AG04450 (cell line): ENCODE data around the gene PI4K2A. TPM values are rescaled to one million over a fixed set of nuclear protein-coding genes. Genes with fewer than 3 reads are reported as not detected.

Experiments
- CTCF ChIA-PET: fragments of 300-600, 350-600 bp; formaldehyde crosslinking; extraction: SDS; loops from one replicate; lab custom pipeline; 2022; ENCODE audit warnings: antibody characterized with exemption, inconsistent platforms; lab: Charles Lee
- POLR2A ChIA-PET: fragments of 350-600 bp; formaldehyde crosslinking; extraction: SDS; loops from one replicate; lab custom pipeline; 2021; ENCODE audit warnings: antibody characterized with exemption, inconsistent platforms; lab: Yijun Ruan, JAX
- DNase-seq: peaks from one replicate; pipeline ENCODE4 v3.0.0-alpha.2; 2011; ENCODE audit warnings: low read depth, low spot score
- H3K27ac ChIP-seq: one replicate; pipeline ENCODE4 v1.5.1; 2012; ENCODE audit warnings: low read depth, low read length, control low read depth
- H3K27me3 ChIP-seq: one replicate; pipeline ENCODE4 v1.6.0; 2012; ENCODE audit warnings: low read length; ENCODE audit not compliant: control insufficient read depth, insufficient read depth
- H3K4me3 ChIP-seq: 2 replicates; pipeline ENCODE4 v1.5.1; 2011; ENCODE audit warnings: mild to moderate bottlenecking, low read depth, low read length, control low read depth
- H3K9me3 ChIP-seq: 2 replicates; pipeline ENCODE4 v1.5.1; 2012; ENCODE audit warnings: low read length; ENCODE audit not compliant: control insufficient read depth, insufficient read depth
- polyA plus RNA-seq: library from polyadenylated mRNA; depleted of rRNA; stranded (reverse); fragments of >200 nt; gene quantifications from 2 replicates; pipeline ENCODE4 v1.2.3, GENCODE V29; 2011
- TF ChIP-seq, protein P1 (sequence below): IDR thresholded peaks from 2 replicates; pipeline ENCODE4 v1.5.1; 2011; ENCODE audit warnings: low read depth, low read length, control low read depth, inconsistent platforms

Gene PI4K2A
- polyA plus RNA-seq, 1 experiment = 35.6 TPM

DNA sequence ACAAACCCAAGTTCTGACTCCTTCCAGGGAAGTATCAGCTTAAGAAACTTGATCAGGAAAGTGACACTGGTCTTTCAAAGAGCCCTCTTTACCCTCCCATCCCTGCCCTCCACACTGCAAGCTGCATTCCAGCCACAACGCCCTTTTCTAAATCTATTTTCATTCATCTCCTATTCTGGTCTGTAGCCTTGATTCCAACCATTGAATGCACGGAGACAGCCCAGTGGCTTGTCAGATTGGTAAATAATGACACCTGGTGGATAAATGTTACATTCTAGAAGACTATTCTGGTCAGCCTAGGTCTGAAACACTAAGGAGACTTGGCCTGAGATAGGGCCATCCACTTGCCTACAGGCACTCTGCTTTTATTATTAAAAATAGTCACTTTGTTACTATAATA lies 28.1 kb upstream of the PI4K2A start:
- Histone ChIP-seq H3K27me3 (no peaks in the 10 kb centered on the region), H3K27ac (no peak overlapping the region), H3K9me3 (no peaks in the 10 kb centered on the region), H3K4me3 (no peak overlapping the region)
- ChIA-PET POLR2A (no interaction called here), CTCF (interaction anchor here (0.6 to 2.5 kb wide), 18 partner anchors 11 to 351 kb away, joined by 3 to 22 read pairs (median 3); partner anchors contain the start of genes ANKRD2 and PI4K2A)
- TF ChIP-seq, protein P1, sequence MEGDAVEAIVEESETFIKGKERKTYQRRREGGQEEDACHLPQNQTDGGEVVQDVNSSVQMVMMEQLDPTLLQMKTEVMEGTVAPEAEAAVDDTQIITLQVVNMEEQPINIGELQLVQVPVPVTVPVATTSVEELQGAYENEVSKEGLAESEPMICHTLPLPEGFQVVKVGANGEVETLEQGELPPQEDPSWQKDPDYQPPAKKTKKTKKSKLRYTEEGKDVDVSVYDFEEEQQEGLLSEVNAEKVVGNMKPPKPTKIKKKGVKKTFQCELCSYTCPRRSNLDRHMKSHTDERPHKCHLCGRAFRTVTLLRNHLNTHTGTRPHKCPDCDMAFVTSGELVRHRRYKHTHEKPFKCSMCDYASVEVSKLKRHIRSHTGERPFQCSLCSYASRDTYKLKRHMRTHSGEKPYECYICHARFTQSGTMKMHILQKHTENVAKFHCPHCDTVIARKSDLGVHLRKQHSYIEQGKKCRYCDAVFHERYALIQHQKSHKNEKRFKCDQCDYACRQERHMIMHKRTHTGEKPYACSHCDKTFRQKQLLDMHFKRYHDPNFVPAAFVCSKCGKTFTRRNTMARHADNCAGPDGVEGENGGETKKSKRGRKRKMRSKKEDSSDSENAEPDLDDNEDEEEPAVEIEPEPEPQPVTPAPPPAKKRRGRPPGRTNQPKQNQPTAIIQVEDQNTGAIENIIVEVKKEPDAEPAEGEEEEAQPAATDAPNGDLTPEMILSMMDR = peak; percentile 32; the same call in 1 of the 2 replicates
- peak; percentile 15 for DNase-seq

DNA sequence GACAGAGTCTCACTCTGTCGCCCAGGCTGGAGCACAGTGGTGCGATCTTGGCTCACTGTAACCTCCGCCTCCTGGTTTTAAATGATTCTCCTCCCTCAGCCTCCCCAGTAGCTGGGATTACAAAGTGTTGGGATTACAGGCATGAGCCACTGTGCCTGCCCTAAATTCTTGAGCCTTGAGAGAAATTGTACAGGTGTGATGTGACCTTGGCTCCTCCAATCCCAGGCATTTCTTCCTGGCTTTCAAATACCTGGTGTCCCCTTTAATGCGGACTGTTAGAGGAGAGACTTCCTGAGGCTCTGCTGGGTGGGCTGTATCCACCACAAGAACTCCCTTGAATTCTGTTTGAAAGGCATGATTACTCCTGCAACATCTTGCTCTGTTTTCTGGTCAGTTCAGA lies 22.2 kb upstream of the PI4K2A start:
- H3K4me3 ChIP-seq = no peak overlapping the region
- no peak for DNase-seq
- H3K9me3 ChIP-seq = no peaks in the 10 kb centered on the region
- no peak overlapping the region for H3K27ac ChIP-seq
- ChIA-PET POLR2A (no interaction called here), CTCF (interaction anchor here (0.6 to 1.0 kb wide), 3 partner anchors 9 to 163 kb away, joined by 3 to 4 read pairs (median 3); no protein-coding TSS in a partner anchor)
- H3K27me3 ChIP-seq = no peaks in the 10 kb centered on the region
- TF ChIP-seq, protein P1 = no peak

DNA sequence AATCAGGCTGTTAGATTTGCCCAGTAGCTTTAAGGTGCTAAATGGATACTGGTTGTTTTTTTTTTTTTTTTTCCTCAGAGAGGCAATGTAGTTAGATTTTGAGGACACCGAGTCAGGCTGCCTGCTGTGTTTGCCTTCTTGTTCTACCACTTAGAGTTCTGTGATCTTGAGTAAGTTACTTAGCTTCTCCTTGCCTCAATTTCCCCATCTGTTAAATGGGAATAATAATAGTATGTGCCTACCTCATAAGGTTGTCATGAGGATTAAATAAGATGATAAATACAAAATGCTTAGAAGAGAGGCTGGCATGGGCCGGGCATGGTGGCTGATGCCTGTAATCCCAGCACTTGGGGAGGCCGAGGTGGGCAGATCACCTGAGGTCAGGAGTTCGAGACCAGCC lies 21.7 kb upstream of the PI4K2A start:
- ChIA-PET POLR2A (no interaction called here), CTCF (interaction anchor here (0.6 to 1.0 kb wide), 3 partner anchors 9 to 164 kb away, joined by 3 to 4 read pairs (median 3); no protein-coding TSS in a partner anchor)
- DNase-seq = no peak
- Histone ChIP-seq H3K27me3 (no peaks in the 10 kb centered on the region), H3K27ac (no peak overlapping the region), H3K9me3 (no peaks in the 10 kb centered on the region), H3K4me3 (no peak overlapping the region)
- TF ChIP-seq, protein P1 = no peak

DNA sequence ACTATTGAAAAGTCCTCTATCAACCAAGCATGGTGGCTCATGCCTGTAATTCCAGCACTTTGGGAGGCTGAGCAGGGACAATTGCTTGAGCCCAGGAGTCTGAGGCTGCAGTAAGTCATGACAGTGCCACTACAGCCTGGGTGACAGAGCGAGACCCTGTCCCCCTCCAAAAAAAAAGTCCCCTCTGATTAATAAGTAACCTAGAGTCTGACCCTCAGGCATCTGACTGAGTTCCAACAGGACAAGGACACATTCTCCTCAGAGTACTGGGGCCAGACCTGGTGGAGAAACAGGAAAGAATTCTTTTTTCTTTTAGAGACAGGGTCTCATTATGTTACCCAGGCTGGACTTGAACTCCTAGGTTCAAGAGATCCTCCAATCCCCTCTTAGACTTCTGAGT lies 17.2 kb upstream of the PI4K2A start:
- H3K4me3 ChIP-seq = no peak overlapping the region
- TF ChIP-seq, protein P1 = no peak
- no peak for DNase-seq
- POLR2A ChIA-PET = no interaction called here
- CTCF ChIA-PET = interaction anchor here (2.5 kb wide), 1 partner anchor 11 kb away, joined by 13 read pairs; no protein-coding TSS in a partner anchor
- H3K27me3 ChIP-seq = no peaks in the 10 kb centered on the region
- H3K9me3 ChIP-seq = no peaks in the 10 kb centered on the region
- no peak overlapping the region for H3K27ac ChIP-seq

DNA sequence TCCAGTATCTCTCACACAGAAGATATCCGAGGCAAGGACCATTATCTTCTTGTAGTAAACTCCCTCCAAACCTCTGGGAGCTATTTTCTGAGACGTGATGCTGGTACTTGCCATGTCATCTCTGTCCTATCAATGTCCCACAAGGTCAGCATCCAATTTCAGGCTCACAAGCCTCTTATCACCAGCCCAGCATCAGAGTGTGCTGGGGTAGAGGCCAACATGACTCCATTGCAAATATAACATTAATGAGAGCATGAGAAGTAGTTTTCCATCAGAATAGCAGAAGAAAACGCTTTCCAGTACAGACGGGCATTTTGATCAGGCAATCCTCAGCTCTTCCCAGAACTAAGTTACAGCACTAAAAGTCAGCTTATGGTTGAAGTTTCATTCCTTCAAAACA lies 12.7 kb upstream of the PI4K2A start:
- TF ChIP-seq, protein P1 = no peak
- no peaks in the 10 kb centered on the region for H3K9me3 ChIP-seq
- ChIA-PET CTCF (interaction anchor here (1.6 kb wide), 1 partner anchor 56 kb away, joined by 6 read pairs; no protein-coding TSS in a partner anchor), POLR2A (no interaction called here)
- H3K27ac ChIP-seq = no peak overlapping the region
- no peaks in the 10 kb centered on the region for H3K27me3 ChIP-seq
- no peak for DNase-seq
- no peak overlapping the region for H3K4me3 ChIP-seq
